ENCODE results near the gene IKZF3.
"Not testable (repeated sequence)": the region's sequence is repeated elsewhere in the genome, so short reads cannot be mapped to it uniquely, and the experiment has no call there.

The IKZF3 gene

GRCh38 chr17:39855911-39856649 lies 8.0 kb downstream of the IKZF3 start:
- DNase-seq: not testable (repeated sequence)

- no peak for DNase-seq
These were observed 9.2 kb downstream of the IKZF3 start for GRCh38 chr17:39854909-39855308.

- no peak for DNase-seq
These were observed 11.9 kb downstream of the IKZF3 start for GRCh38 chr17:39852239-39852638.

GRCh38 chr17:39850186-39850585 lies 13.9 kb downstream of the IKZF3 start:
- DNase-seq: not testable (repeated sequence)

GRCh38 chr17:39848600-39848999 lies 15.5 kb downstream of the IKZF3 start:
- no peak for DNase-seq

DNA sequence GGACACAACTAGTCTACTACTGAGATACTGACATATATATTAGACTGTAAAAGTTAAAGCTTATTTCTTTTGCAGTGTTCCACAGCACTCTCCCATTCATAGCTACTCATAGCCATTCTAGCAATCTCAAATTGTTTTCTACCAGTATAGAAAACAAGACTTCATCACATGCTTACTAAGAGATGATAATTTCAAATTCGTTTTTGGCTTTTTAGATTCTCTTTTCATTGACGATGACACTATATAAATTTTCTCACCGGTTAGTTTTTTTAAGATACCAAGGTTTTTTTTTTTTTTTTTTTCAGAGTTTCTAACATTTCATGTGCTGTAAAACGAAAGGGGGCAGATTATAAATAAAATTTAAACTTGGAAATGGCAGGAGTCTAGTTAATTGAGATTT lies 17.9 kb downstream of the IKZF3 start:
- no peak for DNase-seq

GRCh38 chr17:39845052-39845846 lies 18.9 kb downstream of the IKZF3 start:
- DNase-seq: no peak

DNA sequence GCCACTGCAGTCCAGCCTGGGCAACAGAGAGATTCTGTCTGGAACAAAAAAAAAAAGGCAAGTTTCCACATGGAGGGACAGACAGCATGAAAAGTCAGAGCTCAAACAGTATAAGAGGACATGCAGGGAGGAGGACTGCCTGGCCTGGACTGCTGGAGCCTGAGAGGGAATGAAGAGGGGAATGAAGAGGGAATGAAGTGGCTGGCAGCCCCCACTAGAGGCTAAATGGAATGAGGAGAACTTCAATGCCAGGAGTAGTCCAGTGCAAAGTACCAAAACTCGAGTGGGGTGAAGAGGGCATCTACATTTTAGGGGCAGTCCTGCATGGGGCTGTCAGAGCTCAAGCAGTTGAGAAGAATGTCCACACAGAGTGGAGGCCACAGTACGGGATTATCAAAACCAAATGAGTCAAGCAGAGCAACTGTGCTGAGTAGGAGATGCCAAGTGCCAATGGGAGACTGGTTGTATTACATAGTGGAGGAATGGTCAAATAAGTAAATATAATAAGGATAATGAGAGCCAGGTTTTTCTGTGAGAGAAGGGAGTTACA lies 22.9 kb downstream of the IKZF3 start:
- DNase-seq: no peak

GRCh38 chr17:39838784-39839183 lies 25.3 kb downstream of the IKZF3 start:
- DNase-seq: no peak

- no peak for DNase-seq
These were observed 26.1 kb downstream of the IKZF3 start for GRCh38 chr17:39838057-39838456.

DNA sequence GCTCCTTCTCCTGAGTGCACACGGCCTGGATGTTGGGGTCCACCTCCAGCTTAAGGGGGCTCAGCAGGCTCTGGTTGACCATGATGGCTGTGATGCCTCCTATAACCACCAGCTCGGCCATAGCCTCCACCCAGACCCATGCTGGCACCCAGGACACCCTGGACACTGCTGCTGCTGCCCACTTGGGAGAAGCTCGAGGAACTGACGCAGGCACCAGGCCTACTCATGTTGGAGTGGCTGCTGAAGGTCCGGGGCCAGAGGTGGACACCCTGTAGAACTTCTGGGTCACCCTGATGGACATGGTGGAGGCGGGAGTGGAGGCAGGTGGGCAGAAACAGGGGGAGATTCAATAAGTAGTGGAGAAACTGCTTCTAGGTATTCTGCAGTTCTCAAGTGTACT lies 28.0 kb downstream of the IKZF3 start:
- DNase-seq: no peak

DNA sequence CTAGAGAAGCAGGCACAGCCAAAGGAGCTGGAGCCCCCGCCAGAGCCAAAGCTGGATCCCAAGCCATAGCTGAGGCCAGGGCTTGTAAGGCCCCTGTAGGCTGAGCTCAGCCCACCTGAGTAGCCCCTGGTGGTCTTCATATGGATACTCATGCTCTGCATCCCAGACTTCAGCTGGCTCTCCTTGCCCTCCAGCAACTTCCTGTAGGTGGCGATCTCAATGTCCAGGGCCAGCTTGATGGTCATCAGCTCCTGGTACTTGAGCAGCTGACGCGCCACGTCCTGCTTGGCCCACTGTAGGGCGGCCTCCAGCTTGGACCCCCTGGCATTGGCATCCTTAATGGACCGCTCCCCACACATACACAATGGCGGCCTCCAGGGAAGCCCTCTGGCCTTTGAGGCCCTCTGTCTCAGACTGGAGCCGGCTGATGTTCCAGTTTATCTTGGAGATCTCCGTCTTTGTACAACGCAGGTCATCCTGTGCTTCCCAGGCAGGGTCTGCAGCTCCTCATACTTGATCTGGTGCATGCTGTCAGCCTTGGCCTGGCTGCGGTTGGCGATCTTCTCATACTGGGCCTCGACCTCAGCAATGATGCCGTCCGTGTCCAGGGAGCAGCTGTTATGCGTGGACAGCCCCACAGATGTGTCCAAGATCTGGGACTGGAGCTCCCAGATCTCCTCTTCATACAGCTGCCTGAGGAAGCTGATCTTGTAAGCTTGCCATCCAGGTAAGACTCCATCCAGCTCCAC lies 28.9 kb downstream of the IKZF3 start:
- no peak for DNase-seq

DNA sequence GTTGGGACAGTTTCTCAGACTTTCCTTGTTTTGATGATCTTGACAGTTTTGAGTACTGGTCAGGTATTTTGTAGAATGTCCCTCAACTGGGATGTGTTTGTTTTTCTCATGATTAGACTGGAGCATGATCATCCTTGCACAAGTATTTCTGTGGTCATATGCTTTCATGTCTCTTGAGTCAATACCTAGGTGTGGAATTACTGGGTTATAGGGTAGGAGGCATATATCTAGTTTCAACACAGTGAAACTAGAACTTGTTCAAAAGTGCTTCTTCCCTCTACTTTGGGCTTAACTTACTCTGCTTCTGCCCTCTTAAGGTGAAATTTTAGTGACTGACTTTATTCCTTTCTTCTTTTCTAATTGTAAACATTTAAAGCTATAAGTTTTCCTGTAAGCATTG lies 30.1 kb downstream of the IKZF3 start:
- no peak for DNase-seq

DNA sequence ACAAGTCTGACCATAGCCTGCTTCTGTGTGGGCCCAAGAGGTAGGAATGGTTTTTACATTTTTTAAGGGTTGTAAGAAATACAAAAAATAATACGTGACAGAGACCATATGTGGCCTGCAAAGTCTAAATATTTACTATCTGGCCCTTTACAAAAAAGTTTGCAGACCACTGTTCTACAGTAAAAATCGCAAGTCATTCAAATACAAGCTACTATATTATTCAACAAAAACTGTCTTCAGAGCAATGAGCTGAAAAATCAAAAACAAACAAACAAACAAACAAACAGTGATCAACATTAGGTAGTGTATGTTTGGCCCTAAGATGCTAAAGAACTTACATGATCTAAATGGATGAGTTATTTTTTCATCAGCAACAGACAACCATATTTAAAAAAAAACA lies 32.5 kb downstream of the IKZF3 start:
- no peak for DNase-seq

GRCh38 chr17:39828443-39828842 lies 35.7 kb downstream of the IKZF3 start:
- DNase-seq: no peak

GRCh38 chr17:39826334-39826733 lies 37.8 kb downstream of the IKZF3 start:
- DNase-seq: no peak

DNA sequence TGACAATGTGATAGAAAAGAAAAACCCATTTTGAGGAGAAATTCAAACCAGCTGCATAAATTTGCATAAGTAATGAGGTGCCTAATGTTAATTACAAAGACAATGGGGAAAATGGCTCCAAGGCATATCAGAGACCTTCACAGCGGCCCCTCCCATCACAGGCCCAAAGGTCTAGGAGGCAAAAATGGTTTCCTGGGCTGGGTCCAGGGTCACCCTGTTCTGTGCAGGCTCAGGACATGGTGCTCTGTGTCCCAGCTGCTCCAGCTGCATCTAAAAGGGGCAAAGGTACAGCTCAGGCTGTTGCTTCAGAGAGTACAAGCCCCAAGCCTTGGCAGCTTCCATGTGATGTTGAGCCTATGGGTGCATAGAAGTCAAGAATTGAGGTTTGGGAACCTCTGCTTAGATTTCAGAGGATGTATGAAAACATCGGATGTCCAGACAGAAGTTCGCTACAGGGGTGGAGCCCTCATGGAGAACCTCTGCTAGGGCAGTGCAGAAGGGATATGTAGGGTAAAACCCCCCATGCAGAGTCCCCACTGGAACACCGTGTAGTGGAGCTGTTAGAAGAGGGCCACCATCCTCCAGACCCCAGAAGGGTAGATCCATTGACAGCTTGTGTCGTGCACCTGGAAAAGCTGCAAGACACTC lies 40.6 kb downstream of the IKZF3 start:
- DNase-seq: no peak

- DNase-seq: no peak
These were observed 42.1 kb downstream of the IKZF3 start for GRCh38 chr17:39822051-39822451.

GRCh38 chr17:39820987-39821386 lies 43.1 kb downstream of the IKZF3 start:
- DNase-seq: no peak

- no peak for DNase-seq
These were observed 43.6 kb downstream of the IKZF3 start for GRCh38 chr17:39820541-39820940.

- no peak for DNase-seq
These were observed 45.6 kb downstream of the IKZF3 start for GRCh38 chr17:39818358-39819000.

GRCh38 chr17:39816272-39816671 lies 47.8 kb downstream of the IKZF3 start:
- DNase-seq: no peak

Data from activated T-cell treated with anti-CD3 and anti-CD28 coated beads, Interleukin-2, amount 50 U/mL, for 48 hours (primary cell).